Kidney capillary endothelial cell (primary cell): ENCODE measurements around the gene ZBTB7A.

Source experiments
- DNase-seq: peaks from one replicate; pipeline ENCODE4 v3.0.0-alpha.2; 2018; ENCODE audit warnings: low spot score

The ZBTB7A gene

GRCh38 chr19:4035582-4035981 is 31.1 kb downstream of the ZBTB7A start:
- no peak for DNase-seq

- no peak for DNase-seq
These were observed 31.6 kb downstream of the ZBTB7A start for GRCh38 chr19:4035018-4035566.

DNA sequence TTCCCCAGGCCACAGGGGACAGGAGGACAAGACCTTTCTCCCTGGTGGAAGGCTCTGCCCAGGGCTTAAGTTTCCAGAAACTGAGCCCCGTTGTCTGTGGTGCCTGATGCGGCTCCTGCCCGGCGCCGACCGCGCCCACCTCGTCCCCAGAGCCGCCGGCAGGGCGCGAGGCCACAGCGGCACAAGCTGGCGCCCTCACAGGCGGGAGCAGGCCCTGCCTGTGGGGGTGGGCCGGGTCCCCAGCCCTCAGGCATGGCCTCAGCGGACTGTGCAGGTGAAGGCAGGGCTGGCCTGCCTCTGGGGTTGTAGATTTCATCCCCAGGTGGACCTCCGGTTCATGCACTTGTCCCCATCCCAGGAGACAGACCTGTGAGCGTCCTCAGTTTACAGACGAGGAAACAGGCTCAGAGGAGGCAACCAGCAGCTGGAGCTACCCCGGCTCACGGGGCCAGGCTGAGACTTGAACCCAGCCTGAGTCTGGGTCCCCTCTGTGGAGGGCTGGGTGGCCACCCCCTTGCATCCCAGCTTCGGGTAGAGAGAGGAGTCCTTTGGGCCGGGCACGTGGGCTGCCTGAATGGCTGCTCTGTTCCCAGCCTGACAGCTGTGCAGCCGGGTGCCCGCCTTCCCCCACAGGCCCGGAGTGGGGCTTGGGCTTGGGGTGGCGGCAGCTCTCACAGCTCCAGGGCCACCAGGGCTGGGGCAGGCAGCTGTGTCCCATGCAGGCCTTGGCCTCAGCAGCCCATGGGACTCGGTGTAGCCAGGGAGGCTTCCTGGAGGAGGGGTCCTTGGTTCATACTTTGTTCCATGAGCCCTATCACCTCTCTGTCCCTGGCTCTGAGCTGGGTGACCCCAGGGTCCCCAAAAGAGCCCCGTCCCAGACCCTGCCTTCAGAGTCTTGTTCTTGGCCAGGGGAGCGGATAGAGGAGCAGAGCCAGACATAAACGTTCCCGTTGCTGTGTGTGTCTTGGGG is 32.4 kb downstream of the ZBTB7A start:
- no peak for DNase-seq

GRCh38 chr19:4033028-4033956 is 33.4 kb downstream of the ZBTB7A start:
- no peak for DNase-seq

- DNase-seq: no peak
These were observed 34.3 kb downstream of the ZBTB7A start for GRCh38 chr19:4032436-4032835.

- DNase-seq: no peak
These were observed 35.3 kb downstream of the ZBTB7A start for GRCh38 chr19:4031420-4031819.

GRCh38 chr19:4030981-4031380 is 35.7 kb downstream of the ZBTB7A start:
- no peak for DNase-seq

GRCh38 chr19:4030552-4030951 is 36.1 kb downstream of the ZBTB7A start:
- no peak for DNase-seq

GRCh38 chr19:4029247-4029614 is 37.5 kb downstream of the ZBTB7A start:
- DNase-seq: no peak

DNA sequence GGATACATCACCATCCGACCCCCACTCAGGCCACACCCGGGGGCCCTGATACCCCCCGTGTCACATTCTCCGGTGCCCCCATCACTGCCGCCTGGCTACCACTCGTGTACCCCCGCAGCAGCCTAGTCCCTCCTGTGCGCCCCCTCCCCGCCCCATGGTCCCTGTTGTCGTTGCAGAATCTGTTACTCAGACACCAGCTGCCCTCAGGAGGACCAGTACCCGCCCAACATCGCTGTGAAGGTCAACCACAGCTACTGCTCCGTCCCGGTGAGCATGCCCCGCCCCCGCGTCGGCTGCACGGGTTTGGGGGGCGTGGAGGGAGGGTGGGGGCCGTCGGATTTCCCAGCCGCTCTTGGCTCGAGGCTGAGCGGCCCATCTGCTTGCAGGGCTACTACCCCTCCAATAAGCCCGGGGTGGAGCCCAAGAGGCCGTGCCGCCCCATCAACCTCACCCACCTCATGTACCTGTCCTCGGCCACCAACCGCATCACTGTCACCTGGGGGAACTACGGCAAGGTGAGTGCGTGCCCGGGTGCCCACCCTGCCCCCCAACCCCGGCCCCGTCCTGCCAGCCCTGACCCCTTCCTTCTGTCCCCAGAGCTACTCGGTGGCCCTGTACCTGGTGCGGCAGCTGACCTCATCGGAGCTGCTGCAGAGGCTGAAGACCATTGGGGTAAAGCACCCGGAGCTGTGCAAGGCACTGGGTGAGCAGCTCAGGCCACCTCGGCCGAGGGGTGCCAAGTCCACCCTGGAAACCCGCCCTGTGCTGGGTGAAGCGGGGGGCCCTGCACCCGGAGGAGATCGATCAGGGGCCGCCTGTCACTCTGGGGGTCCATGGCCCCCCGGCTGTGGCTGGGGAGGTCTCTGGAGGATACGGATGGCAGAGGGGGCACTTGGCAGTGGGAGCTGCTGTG is 38.1 kb downstream of the ZBTB7A start:
- DNase-seq: no peak

DNA sequence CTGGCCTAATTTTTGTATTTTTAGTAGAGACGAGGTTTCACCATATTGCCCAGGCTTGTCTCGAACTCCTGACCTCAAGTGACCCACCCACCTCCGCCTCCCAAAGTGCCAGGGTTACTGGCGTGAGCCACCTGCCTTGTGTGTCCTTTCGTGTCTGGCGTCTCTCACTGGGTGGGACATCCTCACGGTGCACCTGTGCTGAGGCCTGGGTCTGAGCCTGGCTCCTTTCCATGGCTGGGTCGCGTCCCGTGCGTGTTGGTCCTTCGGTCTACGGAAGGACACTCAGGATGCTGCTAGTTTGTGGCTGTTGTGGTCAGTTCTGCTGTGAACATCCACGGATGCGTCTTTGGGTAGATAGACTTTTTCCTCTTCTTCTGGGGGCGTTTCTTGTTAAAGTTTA is 39.6 kb downstream of the ZBTB7A start:
- DNase-seq: no peak

DNA sequence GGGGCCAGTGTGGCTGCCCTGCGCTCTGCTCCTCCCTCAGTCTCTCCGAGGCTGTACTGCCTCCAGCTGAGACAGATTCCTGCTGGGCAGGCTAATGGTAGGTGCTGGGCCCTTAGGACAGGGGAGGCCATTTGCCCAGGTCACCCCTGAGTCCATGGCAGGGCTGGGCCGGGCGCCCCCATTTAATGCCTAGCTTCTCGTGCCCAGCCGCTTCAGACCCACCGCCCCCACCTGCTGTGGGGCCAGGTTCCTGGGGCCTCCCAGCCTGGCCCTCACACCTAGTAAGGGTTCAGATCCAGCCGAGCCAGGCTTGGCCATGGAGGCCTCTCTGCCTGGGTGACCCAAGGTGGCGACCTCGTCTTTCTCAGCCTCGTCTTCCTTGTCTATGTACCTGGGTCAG is 41.4 kb downstream of the ZBTB7A start:
- no peak for DNase-seq

DNA sequence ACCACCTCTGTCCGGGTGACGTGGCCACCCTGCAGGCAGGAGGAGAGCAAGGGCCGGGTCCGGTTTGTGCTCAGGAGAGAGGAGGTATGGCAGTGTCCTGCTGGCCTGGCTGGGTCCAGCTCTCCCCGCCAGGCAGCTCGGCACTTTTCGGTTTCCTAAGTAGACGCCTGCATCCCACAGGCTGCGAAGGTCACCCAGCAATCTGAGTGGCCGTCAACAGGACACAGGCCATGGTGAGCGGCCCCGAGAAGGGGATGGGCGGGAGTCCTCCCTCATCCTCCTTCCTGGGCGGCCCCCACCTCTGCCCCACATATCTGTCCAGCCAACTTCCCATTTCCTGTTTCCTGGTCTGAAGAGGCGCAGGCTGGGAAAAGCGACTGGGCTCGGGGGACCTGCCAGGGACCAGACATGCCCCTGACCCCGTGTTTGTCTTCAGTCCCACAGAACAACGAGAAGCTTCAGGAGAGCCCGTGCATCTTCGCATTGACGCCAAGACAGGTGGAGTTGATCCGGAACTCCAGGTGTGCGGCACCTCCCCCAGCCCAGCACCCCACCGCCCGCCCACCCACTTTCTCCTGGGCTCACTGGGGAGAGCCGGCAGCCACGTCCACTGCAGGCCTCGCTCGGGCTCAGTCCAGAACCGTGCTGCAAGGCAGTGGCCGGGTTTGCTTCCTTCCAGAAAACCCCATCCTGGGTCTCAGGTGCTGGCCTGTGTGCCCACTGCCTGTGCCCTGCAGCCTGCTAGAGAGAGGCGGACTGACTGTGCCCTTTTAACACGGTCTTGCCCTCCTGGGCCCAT is 42.9 kb downstream of the ZBTB7A start:
- DNase-seq: no peak

DNA sequence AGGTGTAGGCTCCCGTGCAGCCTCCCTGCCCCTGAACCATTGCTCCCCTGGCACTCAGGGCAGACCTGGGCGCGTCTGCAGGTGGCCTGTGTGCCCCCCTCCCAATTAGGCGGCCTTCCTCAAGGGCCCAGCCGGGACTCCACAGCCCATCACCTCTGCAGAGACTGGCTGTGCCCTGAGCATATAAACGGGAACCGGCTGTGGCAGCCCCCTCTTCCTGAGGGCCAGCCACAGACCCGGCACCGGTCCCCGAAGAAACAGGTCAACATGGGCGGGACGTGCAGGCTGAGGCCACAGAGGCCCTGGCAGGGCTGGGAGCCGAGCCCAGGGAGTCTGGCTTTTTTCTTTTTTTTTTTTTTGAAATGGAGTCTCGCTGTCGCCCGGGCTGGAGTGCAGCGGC is 47.1 kb downstream of the ZBTB7A start:
- no peak for DNase-seq

DNA sequence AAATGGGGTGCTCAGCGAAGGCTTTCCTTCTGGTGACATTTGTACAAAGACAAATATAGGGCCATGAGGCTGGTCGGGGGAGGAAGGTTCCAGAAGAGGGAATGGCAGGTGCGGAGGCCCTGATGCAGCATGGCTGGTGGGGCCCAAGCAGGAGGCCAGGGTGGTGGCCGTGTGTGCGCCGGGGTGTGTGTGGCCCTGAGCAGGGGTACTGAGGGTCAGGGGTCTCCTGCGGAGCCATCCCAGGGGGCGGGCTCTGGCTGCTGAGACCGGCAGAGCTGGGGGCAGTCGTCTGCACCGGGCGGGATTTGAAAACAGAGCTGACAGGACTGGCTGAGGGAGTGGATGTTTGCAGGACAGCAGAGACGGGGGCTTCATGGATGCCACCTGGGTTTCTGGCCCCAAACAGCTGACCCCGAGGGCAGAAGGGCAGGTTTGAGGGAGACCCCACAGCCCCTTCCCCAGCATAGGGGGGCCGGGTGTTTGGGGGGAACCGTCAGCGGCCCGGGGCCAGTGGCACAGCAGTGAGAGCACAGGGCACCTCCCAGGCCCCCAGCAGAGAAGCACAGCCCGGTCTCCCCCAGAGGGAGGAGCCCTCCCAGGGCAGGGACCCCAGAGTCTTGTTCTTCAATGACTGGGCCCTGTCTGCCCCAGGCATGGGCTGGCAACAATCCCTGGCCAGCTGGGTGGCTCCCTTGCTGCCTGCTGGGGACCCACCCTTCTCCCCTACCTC is 47.8 kb downstream of the ZBTB7A start:
- no peak for DNase-seq

- DNase-seq: no peak
These were observed 48.5 kb downstream of the ZBTB7A start for GRCh38 chr19:4018140-4018613.

GRCh38 chr19:4016903-4017638 is 49.6 kb downstream of the ZBTB7A start:
- no peak for DNase-seq

GRCh38 chr19:4016486-4016885 is 50.2 kb downstream of the ZBTB7A start:
- no peak for DNase-seq
